ENCODE results near the gene LIN37. TPM values are rescaled to one million over a fixed set of nuclear protein-coding genes. Genes with fewer than 3 reads are reported as not detected.

The LIN37 gene
- total RNA-seq, 1 experiment from 2014 or later, result 12.4 TPM

GRCh38 chr19:35783469-35784434 lies 35.4 kb downstream of the LIN37 start:
- H3K27me3 Mint-ChIP-seq (ENCODE audit: unreplicated experiment), result no peaks in the 10 kb centered on the region
- CTCF ChIA-PET, result interaction anchor here (0.6 kb wide), 1 partner anchor 787 kb away, joined by 3 read pairs; no protein-coding TSS in a partner anchor
- intact Hi-C loops (cut with micrococcal nuclease; ENCODE audit: unreplicated experiment), result no loop called here
- no peak overlapping the region for H3K27ac Mint-ChIP-seq (ENCODE audit: unreplicated experiment)
- H3K4me1 Mint-ChIP-seq (ENCODE audit: low read depth, unreplicated experiment), result peaks cover 8% of the 10 kb centered on the region
- no TSS peak for BruUV-seq (replicated peaks)
- no peak overlapping the region for H3K4me3 Mint-ChIP-seq (ENCODE audit: low read depth, unreplicated experiment)
- TF ChIP-seq, protein P1, sequence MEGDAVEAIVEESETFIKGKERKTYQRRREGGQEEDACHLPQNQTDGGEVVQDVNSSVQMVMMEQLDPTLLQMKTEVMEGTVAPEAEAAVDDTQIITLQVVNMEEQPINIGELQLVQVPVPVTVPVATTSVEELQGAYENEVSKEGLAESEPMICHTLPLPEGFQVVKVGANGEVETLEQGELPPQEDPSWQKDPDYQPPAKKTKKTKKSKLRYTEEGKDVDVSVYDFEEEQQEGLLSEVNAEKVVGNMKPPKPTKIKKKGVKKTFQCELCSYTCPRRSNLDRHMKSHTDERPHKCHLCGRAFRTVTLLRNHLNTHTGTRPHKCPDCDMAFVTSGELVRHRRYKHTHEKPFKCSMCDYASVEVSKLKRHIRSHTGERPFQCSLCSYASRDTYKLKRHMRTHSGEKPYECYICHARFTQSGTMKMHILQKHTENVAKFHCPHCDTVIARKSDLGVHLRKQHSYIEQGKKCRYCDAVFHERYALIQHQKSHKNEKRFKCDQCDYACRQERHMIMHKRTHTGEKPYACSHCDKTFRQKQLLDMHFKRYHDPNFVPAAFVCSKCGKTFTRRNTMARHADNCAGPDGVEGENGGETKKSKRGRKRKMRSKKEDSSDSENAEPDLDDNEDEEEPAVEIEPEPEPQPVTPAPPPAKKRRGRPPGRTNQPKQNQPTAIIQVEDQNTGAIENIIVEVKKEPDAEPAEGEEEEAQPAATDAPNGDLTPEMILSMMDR (IDR thresholded peaks at IDR 0.05; ENCODE audit: unreplicated experiment), result no peak
- H3K9me3 Mint-ChIP-seq (ENCODE audit: low read depth, unreplicated experiment), result no peaks in the 10 kb centered on the region
- no peaks in the 10 kb centered on the region for H3K36me3 Mint-ChIP-seq (ENCODE audit: insufficient read depth, unreplicated experiment)
- no peak for DNase-seq

- Mint-ChIP-seq H3K4me3 (ENCODE audit: low read depth, unreplicated experiment) (no peak overlapping the region), H3K4me1 (ENCODE audit: low read depth, unreplicated experiment) (peaks cover 8% of the 10 kb centered on the region), H3K27me3 (ENCODE audit: unreplicated experiment) (no peaks in the 10 kb centered on the region), H3K27ac (ENCODE audit: unreplicated experiment) (no peak overlapping the region), H3K36me3 (ENCODE audit: insufficient read depth, unreplicated experiment) (no peaks in the 10 kb centered on the region), H3K9me3 (ENCODE audit: low read depth, unreplicated experiment) (no peaks in the 10 kb centered on the region)
- intact Hi-C loops (cut with micrococcal nuclease; ENCODE audit: unreplicated experiment), result no loop called here
- TF ChIP-seq, protein P1 (IDR thresholded peaks at IDR 0.05; ENCODE audit: unreplicated experiment), result no peak
- CTCF ChIA-PET, result interaction anchor here (0.6 kb wide), 1 partner anchor 786 kb away, joined by 3 read pairs; no protein-coding TSS in a partner anchor
- DNase-seq, result no peak
- BruUV-seq (replicated peaks), result no TSS peak
Measured at GRCh38 chr19:35784503-35785338, 36.3 kb downstream of the LIN37 start.

DNA sequence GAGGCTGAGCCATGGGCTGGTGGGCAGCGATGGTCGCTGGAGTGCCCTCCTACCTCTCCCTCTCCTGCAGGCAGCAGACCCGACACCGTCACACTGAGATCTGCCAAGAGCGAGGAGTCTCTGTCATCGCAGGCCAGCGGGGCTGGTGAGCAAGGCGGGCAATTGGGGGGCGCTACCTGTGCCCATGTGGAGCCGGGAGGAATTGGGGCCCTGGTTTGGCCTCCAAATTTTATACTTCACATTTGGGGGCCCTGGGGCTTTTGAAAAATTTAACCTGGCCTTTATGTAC lies 36.9 kb downstream of the LIN37 start:
- H3K4me1 Mint-ChIP-seq (ENCODE audit: low read depth, unreplicated experiment), result peaks cover 8% of the 10 kb centered on the region
- no peak overlapping the region for H3K4me3 Mint-ChIP-seq (ENCODE audit: low read depth, unreplicated experiment)
- H3K36me3 Mint-ChIP-seq (ENCODE audit: insufficient read depth, unreplicated experiment), result no peaks in the 10 kb centered on the region
- TF ChIP-seq, protein P1 (IDR thresholded peaks at IDR 0.05; ENCODE audit: unreplicated experiment), result no peak
- no TSS peak for BruUV-seq (replicated peaks)
- H3K9me3 Mint-ChIP-seq (ENCODE audit: low read depth, unreplicated experiment), result no peaks in the 10 kb centered on the region
- no peak overlapping the region for H3K27ac Mint-ChIP-seq (ENCODE audit: unreplicated experiment)
- H3K27me3 Mint-ChIP-seq (ENCODE audit: unreplicated experiment), result no peaks in the 10 kb centered on the region
- intact Hi-C loops (cut with micrococcal nuclease; ENCODE audit: unreplicated experiment), result no loop called here
- no peak for DNase-seq
- CTCF ChIA-PET, result no interaction called here

- CTCF ChIA-PET, result interaction anchor here (0.7 kb wide), 1 partner anchor 1760 kb away, joined by 7 read pairs; no protein-coding TSS in a partner anchor
- Mint-ChIP-seq H3K27ac (ENCODE audit: unreplicated experiment) (no peak overlapping the region), H3K9me3 (ENCODE audit: low read depth, unreplicated experiment) (no peaks in the 10 kb centered on the region), H3K36me3 (ENCODE audit: insufficient read depth, unreplicated experiment) (no peaks in the 10 kb centered on the region), H3K27me3 (ENCODE audit: unreplicated experiment) (no peaks in the 10 kb centered on the region), H3K4me1 (ENCODE audit: low read depth, unreplicated experiment) (peaks cover 8% of the 10 kb centered on the region), H3K4me3 (ENCODE audit: low read depth, unreplicated experiment) (no peak overlapping the region)
- no peak for DNase-seq
- TF ChIP-seq, protein P1 (IDR thresholded peaks at IDR 0.05; ENCODE audit: unreplicated experiment), result no peak
- BruUV-seq (replicated peaks), result no TSS peak
- intact Hi-C loops (cut with micrococcal nuclease; ENCODE audit: unreplicated experiment), result no loop called here
Measured at GRCh38 chr19:35786299-35787160, 38.2 kb downstream of the LIN37 start.
